HEK293T (cell line): Measurements from ENCODE around the gene DNLZ.

Experiments used
- CTCF ChIA-PET: fragments of 350-600 bp; formaldehyde crosslinking; extraction: SDS; loops from one replicate; lab custom pipeline; 2021; ENCODE audit warnings: antibody characterized with exemption, inconsistent platforms; lab: Yijun Ruan, JAX
- POLR2A ChIA-PET: fragments of 350-600 bp; formaldehyde crosslinking; extraction: SDS; loops from one replicate; lab custom pipeline; 2020; ENCODE audit warnings: antibody characterized with exemption, inconsistent platforms; lab: Yijun Ruan, JAX
- DNase-seq: peaks from one replicate; pipeline ENCODE4 v3.0.0; 2012; ENCODE audit warnings: mixed read lengths; ENCODE audit errors: extremely low spot score
- ARNT ChIP-seq: fragments of 450-650 bp; IDR thresholded peaks from 2 replicates; pipeline ENCODE4 v1.6.1; 2017; ENCODE audit warnings: mild to moderate bottlenecking
- BHLHE40 ChIP-seq: fragments of 450-650 bp; IDR thresholded peaks from 2 replicates; pipeline ENCODE4 v1.6.1; 2016; ENCODE audit warnings: mild to moderate bottlenecking, moderate library complexity, borderline replicate concordance
- CTBP1 ChIP-seq: fragments of 450-650 bp; IDR thresholded peaks from 2 replicates; pipeline ENCODE4 v1.6.1; 2016; ENCODE audit warnings: borderline replicate concordance
- ELF4 ChIP-seq: fragments of 450-650 bp; IDR thresholded peaks from 2 replicates; pipeline ENCODE4 v1.6.1; 2017; ENCODE audit warnings: antibody characterized with exemption
- FOXA1 ChIP-seq: fragments of 450-650 bp; IDR thresholded peaks from 2 replicates; pipeline ENCODE4 v1.6.1; 2016; ENCODE audit warnings: mild to moderate bottlenecking
- FOXK2 ChIP-seq: fragments of 450-650 bp; IDR thresholded peaks from 2 replicates; pipeline ENCODE4 v1.6.1; 2016; ENCODE audit warnings: mild to moderate bottlenecking
- FOXM1 ChIP-seq: fragments of 450-650 bp; IDR thresholded peaks from 2 replicates; pipeline ENCODE4 v1.6.1; 2017; ENCODE audit warnings: mild to moderate bottlenecking, borderline replicate concordance
- HDGF ChIP-seq: fragments of 450-650 bp; IDR thresholded peaks from 2 replicates; pipeline ENCODE4 v1.6.1; 2017; ENCODE audit warnings: antibody characterized with exemption, borderline replicate concordance
- L3MBTL2 ChIP-seq: fragments of 450-650 bp; conservative IDR thresholded peaks from 2 replicates; pipeline ENCODE4 v1.6.1; 2016; ENCODE audit warnings: mild to moderate bottlenecking
- LEF1 ChIP-seq: fragments of 450-650 bp; IDR thresholded peaks from 2 replicates; pipeline ENCODE4 v1.6.1; 2017; ENCODE audit warnings: mild to moderate bottlenecking, borderline replicate concordance
- NFRKB ChIP-seq: fragments of 450-650 bp; IDR thresholded peaks from 2 replicates; pipeline ENCODE4 v1.6.1; 2016; ENCODE audit warnings: mild to moderate bottlenecking, moderate library complexity
- PKNOX1 ChIP-seq: fragments of 450-650 bp; IDR thresholded peaks from 2 replicates; pipeline ENCODE4 v1.6.1; 2016
- SP1 ChIP-seq: fragments of 450-650 bp; IDR thresholded peaks from 2 replicates; pipeline ENCODE4 v1.6.1; 2017
- SUZ12 ChIP-seq: fragments of 450-650 bp; IDR thresholded peaks from 2 replicates; pipeline ENCODE4 v1.6.1; 2016; ENCODE audit warnings: mild to moderate bottlenecking
- TARDBP ChIP-seq: fragments of 450-650 bp; IDR thresholded peaks from 2 replicates; pipeline ENCODE4 v1.6.1; 2016
- ZNF384 ChIP-seq: fragments of 450-650 bp; IDR thresholded peaks from 2 replicates; pipeline ENCODE4 v1.6.1; 2016

Gene DNLZ

GRCh38 chr9:136395345-136396218 lies 32.0 kb upstream of the DNLZ start:
- CTCF ChIA-PET: no interaction called here
- DNase-seq: no peak
- no peak for TF ChIP-seq FOXA1
- TF ChIP-seq LEF1: no peak
- TF ChIP-seq ARNT: no peak
- no peak for TF ChIP-seq ELF4
- TF ChIP-seq BHLHE40: no peak
- TF ChIP-seq TARDBP: no peak
- no peak for TF ChIP-seq SP1
- no peak for TF ChIP-seq PKNOX1
- TF ChIP-seq CTBP1: no peak
- TF ChIP-seq ZNF384: no peak
- no peak for TF ChIP-seq SUZ12
- no peak for TF ChIP-seq FOXK2
- TF ChIP-seq FOXM1: no peak
- no peak for TF ChIP-seq L3MBTL2
- TF ChIP-seq NFRKB: no peak
- no peak for TF ChIP-seq HDGF
- POLR2A ChIA-PET: no interaction called here

GRCh38 chr9:136395020-136395340 lies 31.4 kb upstream of the DNLZ start:
- DNase-seq: no peak
- CTCF ChIA-PET: no interaction called here
- POLR2A ChIA-PET: no interaction called here
- no peak for TF ChIP-seq TARDBP
- no peak for TF ChIP-seq SUZ12
- no peak for TF ChIP-seq LEF1
- no peak for TF ChIP-seq FOXA1
- no peak for TF ChIP-seq HDGF
- no peak for TF ChIP-seq CTBP1
- TF ChIP-seq SP1: no peak
- no peak for TF ChIP-seq PKNOX1
- no peak for TF ChIP-seq L3MBTL2
- TF ChIP-seq ARNT: no peak

GRCh38 chr9:136394312-136395019 lies 30.9 kb upstream of the DNLZ start:
- CTCF ChIA-PET: no interaction called here
- DNase-seq: no peak
- POLR2A ChIA-PET: no interaction called here

GRCh38 chr9:136393531-136393930 lies 30.0 kb upstream of the DNLZ start:
- no peak for TF ChIP-seq LEF1
- TF ChIP-seq FOXK2: no peak
- TF ChIP-seq NFRKB: no peak
- no peak for TF ChIP-seq ZNF384
- no peak for TF ChIP-seq SUZ12
- no peak for TF ChIP-seq FOXM1
- POLR2A ChIA-PET: no interaction called here
- CTCF ChIA-PET: no interaction called here
- DNase-seq: no peak

More at GRCh38 chr9:136394312-136395019, 30.9 kb upstream of the DNLZ start:
- TF ChIP-seq ARNT: no peak
- TF ChIP-seq ELF4: no peak
- TF ChIP-seq PKNOX1: no peak
- TF ChIP-seq TARDBP: no peak
- no peak for TF ChIP-seq FOXK2
- no peak for TF ChIP-seq BHLHE40
- no peak for TF ChIP-seq LEF1
- no peak for TF ChIP-seq NFRKB
- TF ChIP-seq HDGF: no peak
- TF ChIP-seq SUZ12: no peak
- no peak for TF ChIP-seq ZNF384
- no peak for TF ChIP-seq L3MBTL2
- TF ChIP-seq SP1: no peak
- no peak for TF ChIP-seq FOXM1
- TF ChIP-seq FOXA1: no peak
- no peak for TF ChIP-seq CTBP1

GRCh38 chr9:136392538-136393449 lies 29.2 kb upstream of the DNLZ start:
- TF ChIP-seq NFRKB (no peak), BHLHE40 (no peak), ARNT (no peak), CTBP1 (no peak)
- ChIA-PET POLR2A (interaction anchor here (0.5 to 1.0 kb wide), 2 partner anchors 10 to 30 kb away, joined by 3 read pairs; no protein-coding TSS in a partner anchor), CTCF (no interaction called here)
- no peak for DNase-seq
